Hematopoietic multipotent progenitor cell treated with erythropoietin and hydrocortisone succinate and interleukin-3 and kit ligand, for 17 days (in vitro differentiated cells): ENCODE results near the gene NDUFA13.
A peak's percentile ranks its signal among the peaks of the same experiment; 100 is the strongest.

Experiments
- DNase-seq: peaks from one replicate; pipeline ENCODE4 v3.0.0-alpha.2; 2015; ENCODE audit warnings: low spot score

The NDUFA13 gene

DNA sequence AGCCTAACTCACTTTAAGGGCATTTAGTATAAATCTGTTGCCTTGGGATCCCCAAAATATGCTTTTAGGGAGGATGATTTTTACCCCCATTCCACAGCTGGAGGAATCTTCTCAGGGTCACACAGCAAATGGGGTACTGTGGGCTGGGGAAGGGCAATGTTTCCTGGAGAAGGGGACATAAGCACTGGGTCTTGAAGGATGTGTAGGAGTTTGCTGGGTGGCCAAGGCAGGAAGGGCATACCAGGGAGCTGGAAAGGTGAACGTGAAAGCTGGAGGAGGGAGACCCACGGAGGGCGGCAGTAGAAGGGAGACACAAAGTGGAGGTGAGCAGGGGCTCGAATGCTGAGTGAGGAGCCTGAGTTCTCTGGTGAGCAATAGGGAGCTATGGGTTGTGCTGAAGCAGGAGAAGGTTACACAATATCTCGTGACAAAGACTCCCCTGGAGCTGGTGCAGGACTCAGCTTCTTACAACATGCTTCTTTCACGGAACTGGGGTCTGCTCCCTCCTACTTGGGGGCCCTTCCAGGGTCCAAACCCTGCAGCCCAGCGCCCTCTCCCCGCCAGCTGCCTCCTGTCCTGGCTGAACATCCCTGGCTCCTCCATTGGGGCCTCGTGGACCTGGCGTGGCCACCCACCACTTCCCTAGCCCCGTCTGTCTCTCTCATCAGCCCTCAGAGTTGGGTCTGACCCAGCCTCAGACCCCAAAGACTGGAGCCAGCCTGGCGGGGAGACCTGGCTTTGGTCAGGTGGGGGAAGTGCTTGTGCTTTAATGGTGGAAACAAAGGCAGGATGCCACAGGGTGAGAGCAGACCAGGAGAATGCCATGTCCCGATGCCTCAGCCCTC lies 33.1 kb downstream of the NDUFA13 start:
- no peak for DNase-seq

DNA sequence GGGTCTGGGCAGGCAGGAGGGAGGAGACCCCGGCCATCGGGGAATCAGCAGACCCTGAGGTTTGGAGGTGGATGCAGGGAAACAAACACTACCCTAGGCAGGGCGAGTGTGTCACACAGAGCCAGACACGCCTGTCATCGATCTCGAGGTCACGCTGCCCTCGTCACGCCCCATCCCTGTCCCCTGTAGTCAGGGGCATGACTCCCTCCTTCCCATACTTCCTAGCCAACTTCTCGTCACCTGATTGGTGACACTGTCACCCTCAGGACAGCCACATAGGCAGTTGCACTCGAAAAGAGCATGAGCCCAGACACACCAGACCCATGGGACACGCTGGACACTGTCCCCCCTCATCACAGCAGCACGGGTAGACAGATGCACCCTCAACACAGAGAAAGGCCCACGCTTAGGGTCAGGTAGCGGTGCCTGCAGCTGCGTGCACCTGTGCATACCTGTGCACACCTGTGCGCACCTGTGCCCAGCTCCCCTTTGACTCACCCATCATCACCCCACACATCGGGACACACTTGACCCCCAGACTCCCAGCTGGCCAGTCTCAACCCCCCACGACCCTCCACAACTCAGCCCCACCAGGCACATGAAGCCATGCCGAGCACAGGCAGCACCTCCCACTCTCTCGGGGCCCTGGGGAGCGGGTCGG lies 33.9 kb downstream of the NDUFA13 start:
- no peak for DNase-seq

DNA sequence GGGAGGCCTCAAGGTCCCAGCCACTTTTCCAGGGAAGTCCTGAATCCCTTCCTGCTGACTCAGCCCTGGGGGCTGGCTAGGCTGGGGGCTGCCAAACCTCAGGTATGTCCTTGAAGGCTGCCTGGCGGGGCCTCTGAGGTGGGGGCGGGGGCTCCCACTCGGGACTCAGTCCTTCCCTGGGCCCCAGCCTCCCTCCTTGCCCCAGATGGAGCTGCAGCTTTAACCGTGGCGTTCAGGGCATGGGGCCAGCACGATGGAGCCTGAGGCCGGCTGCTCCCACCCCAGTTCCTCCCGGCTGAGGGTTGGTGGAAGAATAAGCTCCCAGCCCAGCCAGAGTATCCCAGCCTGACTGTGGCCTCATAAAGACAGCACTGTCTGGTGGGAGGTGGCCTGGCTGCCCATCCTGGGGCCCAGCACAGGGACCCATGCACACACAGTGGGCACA lies 34.5 kb downstream of the NDUFA13 start:
- DNase-seq: no peak

DNA sequence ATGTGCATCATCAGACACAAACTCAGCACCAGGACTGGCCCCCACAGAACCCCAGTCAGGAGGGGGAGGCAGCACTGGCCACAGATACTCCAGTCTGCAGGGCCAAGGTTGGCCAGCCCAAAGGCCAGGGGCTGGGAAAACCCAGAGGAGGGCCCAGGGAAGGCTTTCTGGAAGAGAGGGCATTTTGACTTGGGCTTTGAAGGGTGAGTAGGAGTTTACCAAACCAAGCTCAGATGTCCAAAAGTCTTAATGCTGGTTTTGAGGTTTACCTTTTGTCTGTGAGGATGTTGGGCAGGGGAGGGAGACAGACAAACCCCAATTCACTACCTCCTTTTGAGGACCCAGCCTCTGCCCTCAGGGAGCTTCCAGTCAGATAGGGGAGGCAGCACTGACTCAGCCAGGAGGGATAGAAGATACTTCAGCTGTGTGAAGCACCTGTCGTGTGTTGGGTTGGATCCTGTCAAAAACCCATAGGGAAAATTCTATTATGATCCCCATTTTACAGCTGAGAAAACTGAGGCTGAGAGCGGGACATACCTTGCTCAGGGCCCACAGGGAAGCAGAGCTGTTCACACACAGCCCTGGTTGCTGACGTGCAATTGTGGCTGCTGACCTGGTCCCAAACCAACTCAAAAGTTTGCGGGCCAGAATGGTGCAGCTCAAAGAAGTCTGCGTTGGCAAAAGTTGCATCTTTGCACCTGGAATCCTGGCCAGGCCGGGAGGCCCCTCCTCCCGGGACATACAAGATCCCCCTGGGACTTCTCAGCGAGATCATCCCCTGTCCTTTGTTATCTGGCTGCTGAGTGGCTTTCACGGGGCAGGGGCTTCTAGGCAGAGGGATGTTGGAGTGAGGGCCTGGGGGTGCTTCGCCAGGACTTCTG lies 35.2 kb downstream of the NDUFA13 start:
- no peak for DNase-seq

DNA sequence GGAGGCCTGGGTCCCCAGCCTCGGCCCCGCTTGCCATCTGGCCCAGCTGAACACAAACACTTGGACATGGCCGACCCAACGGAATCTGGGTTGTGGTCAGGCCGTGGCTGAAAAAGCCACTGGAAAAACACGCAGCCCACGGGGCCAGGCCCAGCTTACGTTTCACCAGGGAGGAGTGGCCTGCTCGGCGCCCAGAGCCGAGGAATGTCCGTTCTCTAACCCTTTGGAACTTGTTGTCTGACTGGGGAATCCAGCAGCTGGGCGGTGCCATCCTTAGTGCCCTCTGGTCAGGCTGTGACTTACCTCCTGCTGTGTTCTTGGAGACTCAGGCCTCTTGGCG lies 35.8 kb downstream of the NDUFA13 start:
- no peak for DNase-seq

DNA sequence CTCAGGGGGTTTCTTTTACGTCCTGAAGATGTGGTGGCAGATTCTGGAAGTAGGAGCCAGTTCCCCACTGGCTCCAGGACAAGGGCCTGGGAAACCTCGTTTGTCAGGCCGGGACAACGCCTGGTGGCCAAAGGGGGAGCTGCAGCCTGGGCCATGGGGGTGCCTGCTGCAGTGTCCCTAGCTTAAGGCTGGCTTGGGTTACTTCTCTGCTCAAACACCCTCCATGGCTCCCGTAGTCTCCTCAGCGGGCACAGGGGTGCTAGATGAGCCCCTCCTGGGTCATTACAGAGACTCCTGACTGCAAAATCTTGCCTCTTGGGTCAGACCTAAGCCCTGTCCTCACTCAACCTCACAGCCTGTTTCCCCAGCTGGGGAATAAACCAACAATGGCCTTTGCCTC lies 36.8 kb downstream of the NDUFA13 start:
- no peak for DNase-seq

DNA sequence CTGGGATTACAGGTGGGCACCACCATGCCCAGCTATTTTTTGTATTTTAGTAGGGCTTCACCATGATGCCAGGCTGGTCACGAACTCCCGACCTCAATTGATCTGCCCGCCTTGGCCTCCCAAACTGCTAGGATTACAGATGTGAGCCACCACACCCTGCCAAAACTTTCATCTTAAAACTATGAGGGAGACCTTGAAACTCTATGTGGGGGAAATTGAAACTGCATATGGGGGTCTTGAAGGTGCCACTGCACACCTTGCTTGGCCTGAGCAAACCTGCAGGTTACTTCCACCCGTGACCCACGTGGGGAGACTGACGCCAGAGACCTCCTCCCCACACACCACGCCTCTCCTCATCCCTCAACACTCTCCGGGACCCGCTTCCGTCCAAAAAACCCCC lies 37.6 kb downstream of the NDUFA13 start:
- DNase-seq: no peak

DNA sequence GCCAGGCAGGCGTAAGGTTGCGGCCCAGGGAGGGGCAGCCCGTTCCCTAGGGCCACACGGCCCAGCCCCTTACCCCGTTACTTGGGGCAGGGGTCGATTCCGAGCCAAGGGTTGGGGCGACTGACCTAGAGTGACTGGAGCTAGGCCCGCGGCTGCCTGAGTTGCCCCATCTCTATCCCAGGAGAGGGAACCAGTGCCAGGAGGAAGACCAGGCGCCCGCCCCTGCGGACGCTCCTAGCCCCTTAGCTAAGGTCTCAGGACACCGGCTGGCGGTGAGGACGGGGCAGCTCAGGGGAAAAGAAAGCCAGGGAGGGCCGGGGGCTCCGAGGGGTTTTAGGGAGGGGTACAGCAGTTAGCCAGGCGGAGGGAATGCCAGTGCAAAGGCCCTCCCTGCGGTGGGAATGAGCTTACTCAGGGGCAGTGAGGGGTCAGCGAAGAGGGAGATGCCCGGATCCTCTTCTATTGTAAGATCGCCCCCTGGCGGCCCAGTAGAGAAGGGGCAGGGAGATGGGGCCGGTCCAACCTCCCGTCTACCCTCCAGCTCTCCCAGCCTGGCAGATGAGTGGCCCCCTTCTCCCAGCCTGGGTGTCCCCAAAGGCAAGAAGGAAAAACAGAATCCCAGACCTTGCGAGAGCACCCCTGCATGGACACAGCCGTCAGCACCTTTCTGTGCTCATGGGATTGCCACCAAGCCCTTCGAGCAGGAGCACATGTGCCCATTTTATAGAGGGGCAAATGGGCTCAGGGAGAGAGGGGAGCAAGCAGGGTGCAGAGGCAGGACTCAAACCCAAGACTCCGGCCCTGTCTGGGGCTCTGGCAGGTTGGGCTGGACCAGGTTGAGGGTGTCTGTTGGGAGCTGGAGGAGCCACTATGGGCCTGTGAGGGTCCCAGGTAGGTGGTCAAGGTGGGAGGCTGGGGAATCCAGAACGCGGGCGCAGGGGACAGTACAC lies 38.3 kb downstream of the NDUFA13 start:
- peak; percentile 62 for DNase-seq

DNA sequence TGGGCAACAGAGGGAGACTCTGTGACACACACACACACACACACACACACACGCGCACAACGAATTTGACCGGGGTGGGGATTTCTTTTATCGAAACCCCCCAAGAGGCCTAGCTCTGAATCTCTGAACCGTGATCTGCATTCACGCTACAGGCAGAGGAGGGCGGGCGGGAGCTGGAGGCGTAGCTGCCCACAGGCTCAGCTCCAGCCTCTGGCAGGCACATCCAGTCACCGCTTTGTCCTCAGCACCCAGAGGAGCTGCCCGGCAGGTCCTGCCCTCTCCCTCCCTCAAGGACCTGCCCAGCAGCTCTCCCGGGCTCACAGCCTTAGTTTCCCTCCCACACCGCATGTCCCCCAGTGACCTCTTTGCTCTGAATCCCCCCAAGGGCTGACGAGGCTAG lies 42.0 kb downstream of the NDUFA13 start:
- no peak for DNase-seq

DNA sequence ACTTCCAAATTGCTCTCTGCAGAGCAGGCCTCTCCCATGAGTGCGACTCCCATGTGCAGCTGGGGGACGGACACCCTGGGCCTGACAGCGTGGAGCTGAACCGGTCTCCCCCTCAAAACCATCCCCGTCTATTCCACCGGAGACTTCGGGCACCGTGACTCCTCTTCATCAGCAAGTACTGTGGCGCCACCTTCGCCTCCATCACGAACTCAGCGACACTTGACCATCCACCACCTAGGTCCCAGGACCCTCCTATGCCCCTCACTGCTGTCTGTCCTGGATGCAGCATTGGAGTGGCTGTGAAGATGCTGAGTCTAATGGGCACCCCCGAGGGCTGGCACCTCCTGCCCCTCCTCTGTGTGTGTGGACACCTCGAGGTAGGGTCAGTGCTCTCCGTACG lies 42.6 kb downstream of the NDUFA13 start:
- no peak for DNase-seq

DNA sequence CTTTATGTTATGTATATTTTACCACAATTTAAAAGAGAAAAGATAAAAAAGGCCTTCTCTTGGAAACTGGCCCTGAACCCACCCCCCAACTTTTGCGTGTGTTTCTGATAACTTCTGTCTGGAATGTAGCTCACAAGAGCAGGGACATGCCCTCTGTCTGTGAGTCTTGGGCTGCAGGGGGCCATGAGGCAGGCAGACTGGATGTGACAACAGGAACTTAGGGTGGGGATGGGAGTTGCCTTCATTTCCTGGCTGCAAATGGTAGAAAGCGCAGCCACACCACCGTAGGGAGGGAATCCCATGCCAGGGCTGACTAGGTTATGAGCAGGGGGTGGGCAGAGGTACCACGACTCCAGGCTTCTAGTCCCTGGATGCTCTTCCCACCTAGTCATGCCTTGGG lies 43.9 kb downstream of the NDUFA13 start:
- DNase-seq: no peak

DNA sequence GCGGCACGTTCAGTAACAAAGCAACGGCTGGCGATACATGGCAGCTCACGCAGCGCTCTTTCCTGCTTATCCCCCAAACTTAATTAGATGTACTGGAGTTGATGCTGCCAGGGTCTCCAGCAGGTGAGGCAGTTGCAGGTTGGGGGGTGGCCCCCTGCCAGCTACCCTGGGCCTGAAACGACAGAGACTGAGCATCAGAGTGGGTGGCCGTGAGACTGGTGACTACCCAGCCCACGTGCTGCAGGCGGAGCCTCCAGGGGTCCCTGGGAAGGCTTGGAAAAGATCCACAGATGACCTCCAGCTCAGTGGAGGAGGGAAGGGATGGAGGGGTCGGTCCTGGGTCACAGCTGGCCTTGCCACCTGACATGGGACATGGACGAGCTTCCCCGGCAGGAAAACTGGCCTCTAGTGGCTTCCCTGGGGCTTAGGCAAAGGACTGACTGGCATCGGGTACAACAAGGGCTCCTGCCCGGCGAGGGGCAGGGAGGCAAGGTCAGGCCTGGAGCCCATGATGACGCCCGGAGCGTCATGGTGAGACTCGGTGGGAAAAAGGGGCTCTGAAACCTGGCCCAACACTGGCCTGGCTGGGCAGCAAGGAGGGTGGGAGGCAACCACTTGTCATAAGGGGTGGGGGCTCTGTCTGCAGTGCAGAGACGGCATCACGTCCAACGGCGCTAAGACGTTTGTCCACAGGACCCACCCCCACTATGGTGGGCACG lies 46.1 kb downstream of the NDUFA13 start:
- no peak for DNase-seq

DNA sequence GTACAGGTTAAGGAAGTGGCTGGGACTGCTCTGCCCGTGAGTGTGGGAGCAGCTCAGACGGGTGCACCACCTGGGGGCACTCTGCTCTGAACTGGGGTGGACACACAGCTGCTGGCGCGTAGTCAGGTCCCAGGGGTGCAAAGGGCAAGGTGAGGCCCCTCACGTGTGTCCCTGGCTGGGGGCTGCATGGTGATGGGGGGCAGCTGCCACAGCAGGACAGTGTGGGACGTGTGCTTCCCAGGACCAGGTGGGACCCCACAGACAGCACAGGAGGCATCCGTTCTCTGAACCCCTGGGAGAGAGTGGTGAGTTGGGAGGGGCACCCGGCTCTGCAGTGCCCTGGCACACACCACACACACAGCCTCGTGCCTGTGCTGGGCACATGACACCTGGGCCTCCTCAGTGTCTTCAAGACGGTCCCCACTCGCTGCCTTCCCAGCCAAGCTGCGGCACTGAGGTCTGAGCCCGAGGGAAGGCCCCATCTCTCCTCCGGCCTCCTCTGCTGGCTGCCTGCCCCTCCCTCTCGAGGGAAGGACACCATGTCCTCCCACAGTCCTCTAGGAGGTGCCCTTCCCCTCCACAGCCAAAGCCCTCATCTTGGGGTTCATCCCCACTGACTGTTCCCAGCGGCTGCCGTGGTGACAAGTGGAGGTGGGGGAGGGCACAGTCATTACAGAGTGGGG lies 46.8 kb downstream of the NDUFA13 start:
- DNase-seq: no peak

DNA sequence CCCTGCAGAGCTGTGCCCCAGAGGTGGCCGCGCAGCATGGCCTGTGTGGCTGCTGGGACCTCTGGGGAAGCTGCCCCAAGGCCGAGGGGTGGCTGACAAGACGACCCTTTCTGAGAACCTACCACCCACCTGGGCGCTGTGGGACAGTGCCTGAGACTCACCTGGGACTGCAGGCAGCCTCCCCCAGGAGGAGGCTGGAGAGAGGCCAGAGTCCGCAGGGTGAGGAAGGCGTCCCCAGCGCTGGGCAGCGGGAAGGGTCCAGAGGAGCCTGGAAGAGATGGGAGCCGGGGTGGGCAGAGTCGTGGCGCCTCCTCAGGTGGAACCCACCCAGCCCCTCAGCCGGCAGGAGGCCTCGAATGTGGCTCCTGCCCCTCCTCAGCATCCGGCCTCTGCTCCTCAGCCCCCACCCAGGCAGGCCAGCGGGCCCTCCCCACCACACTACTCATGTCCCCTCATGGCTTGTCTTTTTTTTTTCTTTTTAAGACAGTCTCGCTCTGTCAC lies 47.4 kb downstream of the NDUFA13 start:
- no peak for DNase-seq

DNA sequence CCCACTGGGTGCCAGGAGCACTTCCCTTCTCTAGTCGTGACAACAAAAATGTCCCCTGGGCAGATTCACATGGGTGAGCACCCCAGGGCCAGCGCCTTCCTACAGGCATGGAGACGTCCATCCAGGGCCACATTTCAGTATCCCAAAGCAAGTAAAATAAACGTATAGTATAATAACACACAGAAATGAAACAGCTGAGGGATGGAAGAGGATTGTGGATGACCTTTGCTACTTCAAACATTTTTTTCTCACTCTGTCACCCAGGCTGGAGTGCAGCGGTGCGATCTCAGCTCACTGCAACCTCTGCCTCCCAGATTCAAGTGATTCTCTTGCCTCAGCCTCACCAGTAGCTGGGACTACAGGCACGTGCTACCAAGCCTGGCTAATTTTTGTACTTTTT lies 50.3 kb downstream of the NDUFA13 start:
- DNase-seq: no peak

DNA sequence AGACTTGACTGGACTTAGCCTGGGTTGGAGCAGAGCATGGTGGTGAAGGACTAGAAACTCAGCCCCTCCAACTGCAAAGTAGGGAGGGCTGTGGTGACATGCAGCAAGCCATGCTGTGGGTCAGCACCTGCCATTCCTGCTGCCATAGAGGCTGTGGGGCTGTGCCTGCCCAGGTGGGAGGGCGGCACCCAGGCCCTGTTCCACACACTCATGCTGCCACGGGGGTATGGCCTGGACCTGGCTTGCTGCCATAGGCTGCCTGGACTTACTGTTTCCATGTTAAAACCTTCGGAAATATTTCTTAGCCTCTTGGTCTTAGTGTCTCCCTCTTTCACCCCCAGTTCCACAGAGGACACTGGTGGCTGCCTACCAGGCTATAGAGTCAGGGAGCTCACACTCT lies 51.4 kb downstream of the NDUFA13 start:
- no peak for DNase-seq

DNA sequence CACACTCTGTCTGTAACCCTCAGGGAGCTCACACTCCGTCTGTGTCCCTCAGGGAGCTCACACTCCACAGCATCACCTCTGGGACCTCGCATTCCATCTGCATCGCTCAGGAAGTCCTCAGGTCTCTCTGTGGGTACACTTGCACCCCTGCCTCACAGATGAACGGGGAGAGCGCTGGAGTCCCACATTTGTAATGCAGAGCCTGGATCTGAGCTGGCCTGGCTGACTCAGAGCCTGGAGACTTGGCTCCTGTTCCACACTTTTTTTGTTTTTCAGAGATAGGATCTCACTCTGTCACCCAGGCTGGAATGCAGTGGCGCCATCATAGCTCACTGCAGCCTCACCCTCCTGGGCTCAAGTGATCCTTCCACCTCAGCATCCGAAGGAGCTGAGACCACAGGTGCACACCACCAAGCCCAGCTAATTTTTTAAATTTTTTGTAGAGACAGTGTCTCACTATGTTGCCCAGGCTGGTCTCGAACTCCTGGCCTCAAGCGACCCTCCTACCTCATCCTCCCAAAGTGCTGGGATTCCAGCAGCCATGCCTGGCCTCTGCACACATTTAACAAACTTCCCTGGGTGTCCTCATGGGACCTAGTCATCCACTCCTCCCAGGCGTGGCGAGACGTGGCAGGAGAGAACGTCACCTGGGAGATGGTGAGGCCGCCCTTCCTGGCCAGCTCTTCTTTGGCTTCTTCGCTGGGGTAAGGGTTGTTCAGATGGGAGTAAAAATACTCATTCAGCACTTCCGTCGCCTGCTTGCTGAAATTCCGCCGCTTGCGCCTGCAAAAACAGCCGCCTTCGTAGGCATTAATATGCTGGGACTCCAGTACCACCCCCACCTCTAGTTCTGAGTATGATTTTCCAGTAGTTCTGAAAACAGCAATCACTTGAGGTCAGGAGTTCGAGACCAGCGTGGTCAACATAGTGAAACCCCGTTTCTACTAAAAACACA lies 53.1 kb downstream of the NDUFA13 start:
- no peak for DNase-seq

DNA sequence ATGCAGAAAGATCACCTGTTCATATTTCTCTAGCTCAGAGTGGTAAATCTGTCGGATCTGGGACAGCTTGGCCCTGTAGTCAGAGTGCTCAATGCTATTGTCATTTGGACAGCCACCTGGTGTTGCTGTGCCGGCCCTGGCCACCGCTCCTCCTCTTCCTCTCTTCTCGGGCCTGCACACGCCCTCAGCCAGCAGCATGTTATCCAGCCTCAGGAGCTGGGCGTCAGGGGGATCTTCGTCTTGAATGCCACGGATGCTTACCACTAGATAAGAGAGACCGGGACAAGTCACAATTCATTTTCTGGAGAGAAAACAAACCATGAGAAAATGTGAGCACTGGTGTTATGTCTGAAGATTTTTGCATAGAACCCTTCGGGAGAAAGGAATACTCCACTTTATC lies 54.5 kb downstream of the NDUFA13 start:
- no peak for DNase-seq
